H1 (cell line): ENCODE measurements around the gene GAMT. TPM values are rescaled to one million over a fixed set of nuclear protein-coding genes. Genes with fewer than 3 reads are reported as not detected.

ENCODE experiments used
- CTCF ChIA-PET: fragments of 300-600 bp; sonication (Branson Sonifier 250); formaldehyde crosslinking; loops from one replicate; lab custom pipeline; 2021; ENCODE audit not compliant: partially characterized antibody; lab: Charles Lee
- POLR2A ChIA-PET: fragments of 300-600 bp; sonication (Branson Sonifier 250); formaldehyde crosslinking; loops from one replicate; lab custom pipeline; 2021; ENCODE audit warnings: inconsistent platforms; ENCODE audit not compliant: partially characterized antibody; lab: Charles Lee
- DNase-seq, 2 experiments: peaks; one replicate each; pipeline versions ENCODE4 v3.0.0 to v3.0.0-alpha.2; 2010 to 2022; ENCODE audit warnings: low spot score in 2 of 2, low read depth in 1 of 2, mixed read lengths in 1 of 2
- FAIRE-seq: peaks from 2 replicates; lab custom pipeline; 2011; peaks lifted over from hg19 to GRCh38; lab: Jason Lieb, UNC
- H2AFZ ChIP-seq: 2 replicates; pipeline ENCODE4 v1.8.1; 2012; ENCODE audit warnings: low read length, inconsistent platforms
- H2AK5ac ChIP-seq: 2 replicates; pipeline ENCODE4 v1.6.1; 2013; ENCODE audit warnings: low read depth, low read length
- H2BK120ac ChIP-seq: replicated peaks from 2 replicates; pipeline ENCODE3; 2013; ENCODE audit warnings: low read depth, low read length, inconsistent platforms
- H2BK12ac ChIP-seq: 2 replicates; pipeline ENCODE4 v1.6.1; 2013; ENCODE audit warnings: low read depth, low read length
- H2BK15ac ChIP-seq: 2 replicates; pipeline ENCODE4 v1.6.1; 2013; ENCODE audit warnings: low read length
- H2BK20ac ChIP-seq: 2 replicates; pipeline ENCODE4 v1.6.1; 2013; ENCODE audit warnings: low read length
- H2BK5ac ChIP-seq: 2 replicates; pipeline ENCODE4 v1.6.1; 2013; ENCODE audit warnings: low read depth, low read length
- H3K14ac ChIP-seq: 2 replicates; pipeline ENCODE4 v1.6.1; 2013; ENCODE audit warnings: inconsistent platforms; ENCODE audit not compliant: insufficient read length
- H3K18ac ChIP-seq: 2 replicates; pipeline ENCODE4 v1.6.1; 2013; ENCODE audit warnings: low read length; ENCODE audit errors: extremely low read depth
- H3K23ac ChIP-seq: 2 replicates; pipeline ENCODE4 v1.6.1; 2013; ENCODE audit warnings: inconsistent platforms; ENCODE audit not compliant: insufficient read length
- H3K23me2 ChIP-seq: 2 replicates; pipeline ENCODE4 v1.6.1; 2013; ENCODE audit warnings: low read depth, low read length
- H3K27ac ChIP-seq: 2 replicates; pipeline ENCODE4 v1.6.1; 2011; ENCODE audit warnings: low read depth, low read length, inconsistent platforms
- H3K27me3 ChIP-seq, 4 experiments: replicated peaks in 1 of 4; 1 replicate in 1 of 4; 2 replicates in 3 of 4; pipeline versions ENCODE4 v1.6.1 to v1.8.1; 2011 to 2013; ENCODE audit warnings: low read length in 3 of 4, mild to moderate bottlenecking in 3 of 4, inconsistent platforms in 2 of 4, mixed read lengths in 2 of 4, moderate library complexity in 1 of 4; ENCODE audit not compliant: control insufficient read depth in 3 of 4, insufficient read depth in 3 of 4; ENCODE audit errors: extremely low read depth in 1 of 4
- H3K36me3 ChIP-seq, 4 experiments: 2 replicates each; pipeline versions ENCODE4 v1.6.1 to v1.8.1; 2011 to 2013; ENCODE audit warnings: mild to moderate bottlenecking in 4 of 4, low read length in 3 of 4, moderate library complexity in 2 of 4, control low read depth in 1 of 4, inconsistent platforms in 1 of 4; ENCODE audit not compliant: insufficient read depth in 4 of 4, control insufficient read depth in 2 of 4
- H3K4ac ChIP-seq: replicated peaks from 2 replicates; pipeline ENCODE3; 2013; ENCODE audit warnings: low read length, low read depth, mixed read lengths, inconsistent platforms; ENCODE audit not compliant: insufficient read length
- H3K4me1 ChIP-seq, 4 experiments: replicated peaks in 1 of 4; 1 replicate in 1 of 4; 2 replicates in 3 of 4; pipeline versions ENCODE4 v1.6.1 to v1.8.1; 2011 to 2013; ENCODE audit warnings: low read length in 3 of 4, inconsistent platforms in 2 of 4, mixed read lengths in 1 of 4; ENCODE audit not compliant: insufficient read depth in 4 of 4, control insufficient read depth in 3 of 4
- H3K4me2 ChIP-seq, 2 experiments: 2 replicates each; pipeline versions ENCODE4 v1.6.1 to v1.8.1; 2011 to 2013; ENCODE audit warnings: low read depth in 2 of 2, low read length in 2 of 2, control low read depth in 1 of 2, inconsistent platforms in 1 of 2, mild to moderate bottlenecking in 1 of 2; ENCODE audit not compliant: insufficient read depth in 1 of 2
- H3K4me3 ChIP-seq, 4 experiments: fragments of 200-600, 300-600 bp in 1 of 4; sonication (generic), shearing (Covaris generic), sonication (Bioruptor Twin) in 1 of 4; 2 replicates each; pipeline versions ENCODE4 v1.5.1 to v1.8.1; 2011 to 2016; ENCODE audit warnings: low read length in 4 of 4, low read depth in 3 of 4, control low read depth in 2 of 4, inconsistent platforms in 2 of 4, mild to moderate bottlenecking in 2 of 4, mixed read lengths in 1 of 4, moderate library complexity in 1 of 4; ENCODE audit not compliant: insufficient read depth in 2 of 4; ENCODE audit errors: extremely low read depth in 1 of 4
- H3K56ac ChIP-seq: replicated peaks from 2 replicates; pipeline ENCODE3; 2013; ENCODE audit warnings: low read depth, mild to moderate bottlenecking, mixed read lengths, low read length, inconsistent platforms; ENCODE audit not compliant: insufficient read length
- H3K79me1 ChIP-seq: 2 replicates; pipeline ENCODE4 v1.6.1; 2013; ENCODE audit warnings: low read depth, low read length, control low read depth
- H3K79me2 ChIP-seq, 2 experiments: 2 replicates each; pipeline versions ENCODE4 v1.6.1 to v1.8.1; 2012 to 2013; ENCODE audit warnings: low read length in 2 of 2, mild to moderate bottlenecking in 2 of 2, inconsistent platforms in 1 of 2; ENCODE audit not compliant: insufficient read depth in 2 of 2, control insufficient read depth in 1 of 2
- H3K9ac ChIP-seq, 4 experiments: replicated peaks in 1 of 4; 1 replicate in 1 of 4; 2 replicates in 3 of 4; pipeline versions ENCODE4 v1.6.1 to v1.8.1; 2011 to 2013; ENCODE audit warnings: low read depth in 3 of 4, low read length in 3 of 4, control low read depth in 2 of 4, mild to moderate bottlenecking in 2 of 4, moderate library complexity in 2 of 4, inconsistent platforms in 1 of 4; ENCODE audit errors: extremely low read depth in 1 of 4
- H3K9me3 ChIP-seq, 2 experiments: 2 replicates each; pipeline versions ENCODE4 v1.6.1 to v1.8.1; 2012 to 2013; ENCODE audit warnings: mild to moderate bottlenecking in 2 of 2, moderate library complexity in 2 of 2, control low read depth in 1 of 2, inconsistent platforms in 1 of 2, low read depth in 1 of 2, low read length in 1 of 2, mixed read lengths in 1 of 2; ENCODE audit not compliant: insufficient read depth in 2 of 2
- H4K20me1 ChIP-seq, 2 experiments: replicated peaks in 1 of 2; 2 replicates each; pipeline versions ENCODE3 to v1.8.1; 2011 to 2013; ENCODE audit warnings: inconsistent platforms in 2 of 2, low read length in 2 of 2, mild to moderate bottlenecking in 1 of 2; ENCODE audit not compliant: insufficient read depth in 2 of 2, control insufficient read depth in 1 of 2
- H4K5ac ChIP-seq: 2 replicates; pipeline ENCODE4 v1.6.1; 2013; ENCODE audit warnings: low read length, low read depth, mixed read lengths, inconsistent platforms; ENCODE audit not compliant: insufficient read length
- H4K8ac ChIP-seq: 2 replicates; pipeline ENCODE4 v1.8.0; 2013; ENCODE audit warnings: mild to moderate bottlenecking, moderate library complexity, low read length, inconsistent platforms; ENCODE audit not compliant: insufficient read depth; ENCODE audit errors: extremely low read depth
- H4K91ac ChIP-seq: replicated peaks from 2 replicates; pipeline ENCODE3; 2013; ENCODE audit warnings: low read length, mixed read lengths, inconsistent platforms; ENCODE audit not compliant: insufficient read length
- ASH2L ChIP-seq: fragments of 200-600, 300-600 bp; sonication (generic); IDR thresholded peaks from one replicate; pipeline ENCODE4 v1.7.1; 2017; ENCODE audit warnings: low read length
- BACH1 ChIP-seq: IDR thresholded peaks from 2 replicates; pipeline ENCODE4 v1.6.1; 2012; ENCODE audit warnings: low read length, improper control_type of control experiment
- EGR1 ChIP-seq: IDR thresholded peaks from 2 replicates; pipeline ENCODE4 v1.6.1; 2011; ENCODE audit warnings: low read depth, low read length, borderline replicate concordance
- PHF8 ChIP-seq: fragments of 200-600 bp; sonication (generic); conservative IDR thresholded peaks from 2 replicates; pipeline ENCODE4 v1.7.1; 2012; ENCODE audit warnings: low read depth, mild to moderate bottlenecking, inconsistent platforms, low read length, moderate library complexity
- TAF7 ChIP-seq: optimal IDR thresholded peaks from 2 replicates; pipeline ENCODE3; 2011; ENCODE audit warnings: low read depth, mild to moderate bottlenecking, inconsistent platforms, low read length, moderate library complexity, borderline replicate concordance
- TEAD4 ChIP-seq: IDR thresholded peaks from 2 replicates; pipeline ENCODE4 v1.6.1; 2012; ENCODE audit warnings: low read depth, low read length, inconsistent platforms, mixed read lengths
- USF2 ChIP-seq: IDR thresholded peaks from 2 replicates; pipeline ENCODE4 v1.6.1; 2011; ENCODE audit warnings: low read length, improper control_type of control experiment
- WGBS, 2 experiments: shearing (Covaris generic) in 1 of 2; methylation state at CpG; one replicate each; pipeline versions ENCODE4 v1.1.6 to v1.1.7; 2013 to 2015; ENCODE audit warnings: low lambda C conversion rate in 2 of 2, mixed read lengths in 2 of 2, inconsistent platforms in 1 of 2, low coverage in 1 of 2, missing lambda C conversion rate in 1 of 2; ENCODE audit not compliant: insufficient replicate concordance in 2 of 2, insufficient coverage in 1 of 2, insufficient read length in 1 of 2; ENCODE audit errors: extremely low coverage in 1 of 2, missing lambda C conversion rate in 1 of 2; 5-methylcytosine and 5-hydroxymethylcytosine counted together
- polyA plus RNA-seq, 7 experiments: library from polyadenylated mRNA; depleted of rRNA in 3 of 7; stranded (reverse) in 5 of 7; unstranded in 2 of 7; fragments of >200 nt in 5 of 7; fragments of 200-250 nt in 2 of 7; gene quantifications; 1 replicate in 5 of 7; 2 replicates in 1 of 7; 4 replicates in 1 of 7; pipeline versions ENCODE4 v1.2.1 to v1.2.3, GENCODE V29; 2011 to 2013; ENCODE audit warnings: missing spikeins in 2 of 7, mixed read lengths in 2 of 7
- total RNA-seq: library from RNA; stranded (reverse); fragmentation: NEBNext Ultra II Directional; extraction: Animal tissue kit (Norgen Biotek cat#: 25700); gene quantifications from 2 replicates; pipeline ENCODE4 v1.2.1, GENCODE V29; 2021
- TF ChIP-seq, protein P1 (sequence below): IDR thresholded peaks from 2 replicates; pipeline ENCODE4 v1.6.1; 2012; ENCODE audit warnings: inconsistent platforms

GAMT gene
- total and polyA plus RNA-seq, 2 of the 8 experiments (the other 6 are each of a cell fraction or from before 2014, with no cell fraction given): 17.2 to 35.6 TPM

- no peak overlapping the region for H2BK15ac ChIP-seq
- peak overlapping the region; percentile 27; the same call in 1 of the 2 replicates for H2BK12ac ChIP-seq
- H3K4me1 ChIP-seq: peaks cover 2 to 20% (median 18%) of the 10 kb centered on the region in 4 experiments; a peak in 6 of 7 replicates
- H3K4me3 ChIP-seq: peak overlapping the region; percentile 69 to 85 (median 84)
- H3K36me3 ChIP-seq: peaks cover 0 to 4% (median 1%) of the 10 kb centered on the region in 4 experiments; a peak in 5 of 8 replicates
- H3K4ac ChIP-seq: peak overlapping the region; percentile 53
- peak overlapping the region; percentile 48 for H2BK5ac ChIP-seq
- no peak for FAIRE-seq
- H3K18ac ChIP-seq: peak overlapping the region; percentile 60
- H3K79me1 ChIP-seq: peaks cover 11% of the 10 kb centered on the region
- peak overlapping the region; percentile 85 to 87 for H3K4me2 ChIP-seq
- peak overlapping the region; percentile 53 to 93 (median 74); a peak in 6 of 7 replicates for H3K9ac ChIP-seq
- H3K79me2 ChIP-seq: peaks cover 53 to 58% of the 10 kb centered on the region in 2 experiments
- peaks cover 49% of the 10 kb centered on the region in 2 experiments for H4K20me1 ChIP-seq
- no peak overlapping the region for H3K23ac ChIP-seq
- ChIA-PET POLR2A (interaction anchor here (0.7 to 1.9 kb wide), 10 partner anchors 9 to 141 kb away, joined by 3 to 7 read pairs (median 4); partner anchors contain the start of gene CIRBP), CTCF (interaction anchor here (1.2 kb wide), 1 partner anchor 29 kb away, joined by 4 read pairs; no protein-coding TSS in a partner anchor)
- H2AFZ ChIP-seq: no peak overlapping the region
- H3K14ac ChIP-seq: no peak overlapping the region
- WGBS, 2 experiments: 5% methylated on average over 37 of the region's 69 CpGs; no CpG with 5 or more reads in 1 of the 2 experiments
- H3K56ac ChIP-seq: peak overlapping the region; percentile 69
- no peak overlapping the region for H2AK5ac ChIP-seq
- peak overlapping the region; percentile 66 for H3K27ac ChIP-seq
- H4K5ac ChIP-seq: peak overlapping the region; percentile 15
- peak overlapping the region; percentile 92 for H4K8ac ChIP-seq
- peaks cover 10% of the 10 kb centered on the region; the same call in 1 of the 2 replicates for H3K23me2 ChIP-seq
- no peaks in the 10 kb centered on the region for H3K9me3 ChIP-seq
- H3K27me3 ChIP-seq: no peaks in the 10 kb centered on the region
- H2BK120ac ChIP-seq: no peak overlapping the region
- no peak for DNase-seq
- H4K91ac ChIP-seq: peak overlapping the region; percentile 61
- H2BK20ac ChIP-seq: no peak overlapping the region
- TF ChIP-seq TAF7 (no peak), EGR1 (no peak), USF2 (no peak), TEAD4 (no peak), ASH2L (peak; percentile 62), BACH1 (no peak), PHF8 (0 out of 2 replicates have a peak, but pooled peaks have one; percentile 16)
- TF ChIP-seq, protein P1, sequence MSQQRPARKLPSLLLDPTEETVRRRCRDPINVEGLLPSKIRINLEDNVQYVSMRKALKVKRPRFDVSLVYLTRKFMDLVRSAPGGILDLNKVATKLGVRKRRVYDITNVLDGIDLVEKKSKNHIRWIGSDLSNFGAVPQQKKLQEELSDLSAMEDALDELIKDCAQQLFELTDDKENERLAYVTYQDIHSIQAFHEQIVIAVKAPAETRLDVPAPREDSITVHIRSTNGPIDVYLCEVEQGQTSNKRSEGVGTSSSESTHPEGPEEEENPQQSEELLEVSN: peak; percentile 78
Observed at GRCh38 chr19:1408300-1409203, 7.2 kb upstream of the GAMT start.
